GM12874 (cell line): Measurements from ENCODE around the gene PIAS1.

Experiments used
- CTCF ChIP-seq: IDR thresholded peaks from 2 replicates; pipeline ENCODE4 v1.5.1; 2011; ENCODE audit warnings: low read depth, mild to moderate bottlenecking, control low read depth, low read length, moderate library complexity; ENCODE audit not compliant: insufficient read depth

Gene PIAS1

GRCh38 chr15:68230157-68231100, 176.3 kb downstream of the PIAS1 start:
- no peak for TF ChIP-seq CTCF

GRCh38 chr15:68231102-68231818, 177.1 kb downstream of the PIAS1 start:
- TF ChIP-seq CTCF: no peak

GRCh38 chr15:68232449-68232848, 178.3 kb downstream of the PIAS1 start:
- no peak for TF ChIP-seq CTCF

- no peak for TF ChIP-seq CTCF
These were observed 178.8 kb downstream of the PIAS1 start for GRCh38 chr15:68232937-68233336.

GRCh38 chr15:68234060-68234459, 179.9 kb downstream of the PIAS1 start:
- TF ChIP-seq CTCF: no peak

GRCh38 chr15:68235022-68235421, 180.9 kb downstream of the PIAS1 start:
- TF ChIP-seq CTCF: no peak

GRCh38 chr15:68239025-68239424, 184.9 kb downstream of the PIAS1 start:
- no peak for TF ChIP-seq CTCF
